Erythroblast (primary cell): ENCODE measurements around the gene GRM8.

Experiments used
- GATA1 ChIP-seq: IDR thresholded peaks from 2 replicates; pipeline ENCODE4 v1.6.1; 2011; ENCODE audit warnings: low read depth, mild to moderate bottlenecking, control low read depth, low read length, moderate library complexity
- POLR2A ChIP-seq: IDR thresholded peaks from 2 replicates; pipeline ENCODE4 v1.6.1; 2011; ENCODE audit warnings: mild to moderate bottlenecking, low read length

DNA sequence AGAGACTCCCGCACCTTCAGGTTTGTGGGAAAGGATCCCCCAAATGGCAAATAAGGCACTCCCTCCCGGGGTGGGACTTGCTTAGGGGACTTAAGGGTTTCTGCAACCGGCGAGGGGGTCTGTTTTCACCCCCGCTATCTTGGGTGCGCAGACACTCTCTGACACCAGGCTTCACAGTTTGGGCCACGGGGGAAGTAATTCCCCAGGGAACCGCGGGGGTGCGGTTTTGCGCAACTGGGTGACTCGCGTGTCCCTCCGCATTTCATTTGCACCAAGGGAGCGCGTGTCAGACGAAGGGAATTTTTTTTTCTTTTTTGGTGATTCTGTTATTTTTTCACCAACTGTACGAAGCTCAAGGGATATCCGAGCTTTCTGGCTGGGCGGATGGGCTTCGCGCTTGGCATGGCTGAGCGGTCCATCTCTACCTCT lies 1.7 kb downstream of the GRM8 start:
- no peak for TF ChIP-seq POLR2A
- no peak for TF ChIP-seq GATA1
